Natural killer cell (primary cell): Measurements from ENCODE around the gene RERE. TPM values are rescaled to one million over a fixed set of nuclear protein-coding genes. Genes with fewer than 3 reads are reported as not detected.

ENCODE experiments used
- ATAC-seq, 3 donors: fragments of 150-1000 bp in 2 of 3; fragments of 200-7000 bp in 1 of 3; cut with Tn5 transposase; 1 replicate in 1 of 3; 2 replicates in 2 of 3; pipeline ENCODE4 v1.10.0; 2021; ENCODE audit warnings: mild to moderate bottlenecking in 2 of 3, moderate library complexity in 2 of 3
- DNase-seq, 2 donors: peaks; one replicate each; pipeline versions ENCODE4 v3.0.0 to v3.0.0-alpha.2; 2013 to 2021; ENCODE audit warnings: mixed read lengths in 1 of 2
- H3K27ac ChIP-seq: one replicate; pipeline ENCODE4 v1.5.1; 2013; ENCODE audit warnings: mild to moderate bottlenecking, low read length
- H3K27me3 ChIP-seq: one replicate; pipeline ENCODE4 v1.6.1; 2013; ENCODE audit warnings: low read length; ENCODE audit not compliant: control insufficient read depth, insufficient read depth
- H3K36me3 ChIP-seq: one replicate; pipeline ENCODE4 v1.6.1; 2013; ENCODE audit warnings: low read length; ENCODE audit not compliant: control insufficient read depth, insufficient read depth
- H3K4me1 ChIP-seq: one replicate; pipeline ENCODE4 v1.6.1; 2013; ENCODE audit warnings: low read length; ENCODE audit not compliant: control insufficient read depth, insufficient read depth
- H3K4me3 ChIP-seq: one replicate; pipeline ENCODE4 v1.5.1; 2013; ENCODE audit warnings: low read length
- H3K9me3 ChIP-seq: one replicate; pipeline ENCODE4 v1.6.1; 2013; ENCODE audit warnings: low read length; ENCODE audit not compliant: control insufficient read depth, insufficient read depth
- H3K27ac Mint-ChIP-seq, 2 donors: one replicate each; pipeline ENCODE4 v1.8.0; 2022; ENCODE audit warnings: mild to moderate bottlenecking in 2 of 2, mixed read lengths in 2 of 2, moderate library complexity in 1 of 2
- H3K27me3 Mint-ChIP-seq, 2 donors: one replicate each; pipeline ENCODE4 v1.8.0; 2022; ENCODE audit warnings: low read depth in 2 of 2, mixed read lengths in 2 of 2
- H3K36me3 Mint-ChIP-seq: one replicate; pipeline ENCODE4 v1.8.0; 2022; ENCODE audit warnings: mixed read lengths
- H3K4me1 Mint-ChIP-seq, 2 donors: one replicate each; pipeline ENCODE4 v1.8.0; 2022; ENCODE audit warnings: mixed read lengths in 2 of 2
- H3K4me3 Mint-ChIP-seq: one replicate; pipeline ENCODE4 v1.8.0; 2022; ENCODE audit warnings: mild to moderate bottlenecking, moderate library complexity, mixed read lengths
- H3K9me3 Mint-ChIP-seq, 2 donors: one replicate each; pipeline ENCODE4 v1.8.0; 2022; ENCODE audit warnings: mixed read lengths in 2 of 2
- CTCF ChIP-seq: fragments of 200-600 bp; IDR thresholded peaks from one replicate; pipeline ENCODE4 v1.8.0; 2022; ENCODE audit warnings: antibody characterized with exemption
- WGBS: methylation state at CpG from one replicate; pipeline ENCODE4 v1.1.7; 2013; ENCODE audit warnings: missing lambda C conversion rate; ENCODE audit not compliant: insufficient coverage; 5-methylcytosine and 5-hydroxymethylcytosine counted together
- intact Hi-C: fragments of 100-400 bp; cut with micrococcal nuclease; formaldehyde crosslinking; loops from one replicate; pipeline ENCODE4 v1.14.2; 2022
- total RNA-seq, 4 donors: library from RNA; stranded (reverse); fragments of 120-200 nt in 1 of 4; gene quantifications; one replicate each; pipeline versions ENCODE4 v1.2.3 to v1.2.4, GENCODE V29; 2013 to 2022

Gene RERE
- total RNA-seq, 3 donors from 2014 or later (not counting 1 experiment from before 2014, with no cell fraction given): 67.7 to 76.0 (median 73.0) TPM

GRCh38 chr1:8537991-8538390 is 279.4 kb downstream of the RERE start:
- Mint-ChIP-seq H3K36me3 (peaks cover 7% of the 10 kb centered on the region), H3K27ac (no peak overlapping the region), H3K4me1 (peaks cover 5 to 6% of the 10 kb centered on the region in 2 donors), H3K9me3 (no peaks in the 10 kb centered on the region), H3K27me3 (no peaks in the 10 kb centered on the region), H3K4me3 (no peak overlapping the region)
- no peak overlapping the region for H3K4me3 ChIP-seq
- TF ChIP-seq CTCF: no peak
- H3K4me1 ChIP-seq: no peaks in the 10 kb centered on the region
- no peaks in the 10 kb centered on the region for H3K9me3 ChIP-seq
- WGBS: 91% methylated on average over 2 of the region's 2 CpGs
- DNase-seq: no peak
- intact Hi-C loops: no loop called here
- H3K27ac ChIP-seq: no peak overlapping the region
- no peaks in the 10 kb centered on the region for H3K27me3 ChIP-seq
- ATAC-seq: no peak
- H3K36me3 ChIP-seq: peaks cover 3% of the 10 kb centered on the region

- H3K27me3 Mint-ChIP-seq: no peaks in the 10 kb centered on the region
- no peaks in the 10 kb centered on the region for H3K27me3 ChIP-seq
- no peak overlapping the region for H3K4me3 ChIP-seq
- H3K36me3 Mint-ChIP-seq: peaks cover 7% of the 10 kb centered on the region
- no peak overlapping the region for H3K4me3 Mint-ChIP-seq
- TF ChIP-seq CTCF: no peak
- no peak overlapping the region for H3K27ac Mint-ChIP-seq
- H3K9me3 Mint-ChIP-seq: no peaks in the 10 kb centered on the region
- no peak for DNase-seq
- intact Hi-C loops: no loop called here
- WGBS: 90% methylated on average over 2 of the region's 2 CpGs
- peaks cover 6% of the 10 kb centered on the region in 2 donors for H3K4me1 Mint-ChIP-seq
- H3K4me1 ChIP-seq: no peaks in the 10 kb centered on the region
- H3K9me3 ChIP-seq: no peaks in the 10 kb centered on the region
- peaks cover 3% of the 10 kb centered on the region for H3K36me3 ChIP-seq
- ATAC-seq: no peak
- H3K27ac ChIP-seq: no peak overlapping the region
These were observed 280.9 kb downstream of the RERE start for GRCh38 chr1:8536515-8536914.

GRCh38 chr1:8533907-8534306 is 283.5 kb downstream of the RERE start:
- H3K27me3 ChIP-seq: no peaks in the 10 kb centered on the region
- no peaks in the 10 kb centered on the region for H3K4me1 ChIP-seq
- H3K4me3 Mint-ChIP-seq: no peak overlapping the region
- no peaks in the 10 kb centered on the region for H3K36me3 Mint-ChIP-seq
- no peak overlapping the region for H3K4me3 ChIP-seq
- H3K36me3 ChIP-seq: peaks cover 3% of the 10 kb centered on the region
- DNase-seq (no peak), ATAC-seq (no peak)
- H3K27ac Mint-ChIP-seq: no peak overlapping the region
- no peaks in the 10 kb centered on the region for H3K27me3 Mint-ChIP-seq
- TF ChIP-seq CTCF: no peak
- no peaks in the 10 kb centered on the region for H3K9me3 Mint-ChIP-seq
- peaks cover 6% of the 10 kb centered on the region in 2 donors for H3K4me1 Mint-ChIP-seq
- H3K9me3 ChIP-seq: no peaks in the 10 kb centered on the region
- intact Hi-C loops: no loop called here
- WGBS: 33% methylated on average over 1 of the region's 1 CpG
- H3K27ac ChIP-seq: no peak overlapping the region

- no peak overlapping the region for H3K4me3 ChIP-seq
- no peak for TF ChIP-seq CTCF
- H3K4me1 ChIP-seq: no peaks in the 10 kb centered on the region
- Mint-ChIP-seq H3K4me3 (no peak overlapping the region), H3K4me1 (peaks cover 6% of the 10 kb centered on the region in 2 donors), H3K36me3 (no peaks in the 10 kb centered on the region), H3K9me3 (no peaks in the 10 kb centered on the region), H3K27ac (peak overlapping the region in 1 of 2 donors; percentile 49), H3K27me3 (no peaks in the 10 kb centered on the region)
- 47% methylated on average over 3 of the region's 4 CpGs for WGBS
- DNase-seq: no peak
- intact Hi-C loops: no loop called here
- H3K27ac ChIP-seq: peak overlapping the region; percentile 20
- no peaks in the 10 kb centered on the region for H3K9me3 ChIP-seq
- peaks cover 3% of the 10 kb centered on the region for H3K36me3 ChIP-seq
- H3K27me3 ChIP-seq: no peaks in the 10 kb centered on the region
- ATAC-seq: no peak
These were observed 284.3 kb downstream of the RERE start for GRCh38 chr1:8533124-8533523.
